Activated naive CD4-positive, alpha-beta T cell treated with anti-CD3 and anti-CD28 coated beads for 36 hours (primary cell): ENCODE measurements around the gene ARMC7. TPM values are rescaled to one million over a fixed set of nuclear protein-coding genes. Genes with fewer than 3 reads are reported as not detected.

Experiments used
- CTCF ChIA-PET: fragments of 350-600 bp; sonication (Branson Sonifier 250); formaldehyde crosslinking; loops from one replicate; lab custom pipeline; 2021; ENCODE audit warnings: antibody characterized with exemption; lab: Charles Lee
- DNase-seq: peaks from one replicate; pipeline ENCODE4 v3.0.0-alpha.2; 2020
- H3K27ac Mint-ChIP-seq: one replicate; pipeline ENCODE4 v1.8.0; 2021; ENCODE audit warnings: mild to moderate bottlenecking, mixed read lengths
- H3K27me3 Mint-ChIP-seq: one replicate; pipeline ENCODE4 v1.8.0; 2021; ENCODE audit warnings: low read depth, mixed read lengths
- H3K36me3 Mint-ChIP-seq: one replicate; pipeline ENCODE4 v1.8.0; 2021; ENCODE audit warnings: low read depth, mixed read lengths
- H3K4me1 Mint-ChIP-seq: one replicate; pipeline ENCODE4 v1.8.0; 2021; ENCODE audit warnings: low read depth, mixed read lengths
- H3K4me3 Mint-ChIP-seq: one replicate; pipeline ENCODE4 v1.8.0; 2021; ENCODE audit warnings: mild to moderate bottlenecking, moderate library complexity, mixed read lengths
- H3K9me3 Mint-ChIP-seq: one replicate; pipeline ENCODE4 v1.8.0; 2021; ENCODE audit warnings: mixed read lengths
- intact Hi-C: fragments of 100-400 bp; cut with micrococcal nuclease; formaldehyde crosslinking; loops from one replicate; pipeline ENCODE4 v1.15.1; 2023
- total RNA-seq, 2 experiments: library from RNA; stranded (reverse); gene quantifications; one replicate each; pipeline ENCODE4 v1.2.3, GENCODE V29; 2021

The ARMC7 gene
- total RNA-seq, 2 experiments from 2014 or later: 3.8 to 4.9 TPM

DNA sequence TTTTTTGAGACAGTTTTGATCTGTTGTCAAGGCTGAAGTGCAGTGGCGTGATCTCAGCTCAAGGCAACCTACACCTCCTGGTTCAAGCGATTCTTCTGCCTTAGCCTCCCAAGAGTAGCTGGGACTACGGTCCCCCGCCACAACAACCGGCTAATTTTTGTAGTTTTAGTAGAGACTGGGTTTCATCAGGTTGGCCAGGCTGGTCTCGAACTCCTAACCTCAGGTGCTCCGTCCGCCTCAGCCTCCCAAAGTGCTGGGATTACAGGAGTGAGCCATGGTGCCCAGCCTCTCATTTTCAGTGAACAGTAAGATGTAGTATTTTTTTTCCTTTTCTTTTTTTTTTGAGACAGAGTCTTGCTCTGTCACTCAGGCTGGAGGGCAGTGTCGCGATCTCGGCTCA is 65.2 kb downstream of the ARMC7 start:
- H3K4me1 Mint-ChIP-seq: peaks cover 38% of the 10 kb centered on the region
- H3K27me3 Mint-ChIP-seq: no peaks in the 10 kb centered on the region
- H3K36me3 Mint-ChIP-seq: peaks cover 42% of the 10 kb centered on the region
- DNase-seq: no peak
- no peaks in the 10 kb centered on the region for H3K9me3 Mint-ChIP-seq
- CTCF ChIA-PET: interaction anchor here (1.8 to 9.4 kb wide), 4 partner anchors 12 to 213 kb away, joined by 4 to 94 read pairs (median 33); no protein-coding TSS in a partner anchor
- no peak overlapping the region for H3K4me3 Mint-ChIP-seq
- intact Hi-C loops: no loop called here
- peak overlapping the region; percentile 46 for H3K27ac Mint-ChIP-seq

DNA sequence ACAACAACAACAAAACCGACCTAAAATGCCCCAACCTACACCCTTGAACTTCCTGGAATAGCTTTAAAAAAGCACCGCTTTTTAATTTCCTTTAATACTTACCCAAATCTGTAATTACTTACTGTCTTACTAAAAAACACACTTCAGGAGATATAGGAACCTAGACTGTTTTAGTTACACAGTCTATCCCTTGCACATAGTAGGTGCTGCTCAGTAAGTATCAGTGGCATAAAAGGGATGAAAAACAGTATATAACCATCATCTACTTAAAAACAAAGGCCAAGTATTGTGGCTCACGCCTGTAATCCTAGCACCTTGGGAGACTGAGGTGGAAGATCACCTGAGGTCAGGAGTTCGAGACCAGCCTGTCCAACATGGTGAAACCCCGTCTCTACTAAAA is 66.9 kb downstream of the ARMC7 start:
- CTCF ChIA-PET: interaction anchor here (1.4 to 1.7 kb wide), 2 partner anchors 25 to 63 kb away, joined by 4 to 11 read pairs; no protein-coding TSS in a partner anchor
- Mint-ChIP-seq H3K9me3 (no peaks in the 10 kb centered on the region), H3K27ac (no peak overlapping the region), H3K36me3 (peaks cover 51% of the 10 kb centered on the region), H3K27me3 (no peaks in the 10 kb centered on the region), H3K4me1 (peaks cover 48% of the 10 kb centered on the region), H3K4me3 (no peak overlapping the region)
- intact Hi-C loops: no loop called here
- DNase-seq: no peak

DNA sequence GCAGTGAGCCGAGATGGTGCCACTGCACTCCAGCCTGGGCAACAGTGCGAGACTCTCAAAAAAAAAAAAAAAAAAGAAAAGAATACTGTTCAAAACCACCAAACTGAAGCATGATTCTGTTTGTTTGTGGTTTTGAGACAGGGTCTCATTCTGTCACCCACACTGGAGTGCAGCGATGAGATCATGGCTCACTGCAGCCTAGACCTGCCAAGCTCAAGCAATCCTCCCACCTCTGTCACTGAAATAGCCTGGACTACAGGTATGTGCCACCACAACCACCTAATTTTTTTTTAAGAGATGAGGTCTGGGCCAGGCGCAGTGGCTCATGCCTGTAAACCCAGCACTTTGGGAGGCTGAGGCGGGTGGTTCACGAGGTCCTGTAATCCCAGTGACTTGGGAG is 68.7 kb downstream of the ARMC7 start:
- CTCF ChIA-PET: interaction anchor here (0.6 to 1.6 kb wide), 2 partner anchors 23 to 65 kb away, joined by 4 to 8 read pairs; no protein-coding TSS in a partner anchor
- intact Hi-C loops: no loop called here

More for the DNA sequence above, 68.7 kb downstream of the ARMC7 start:
- Mint-ChIP-seq H3K9me3 (no peaks in the 10 kb centered on the region), H3K4me3 (no peak overlapping the region), H3K27me3 (no peaks in the 10 kb centered on the region), H3K4me1 (peaks cover 41% of the 10 kb centered on the region), H3K27ac (no peak overlapping the region), H3K36me3 (peaks cover 46% of the 10 kb centered on the region)
- DNase-seq: no peak

Other genes with a start within 250 kb of the ARMC7 start
- gene FDXR, start 237.0 kb upstream of the ARMC7 start, total RNA-seq: 10 to 100 TPM; 61.8 to 67.6 TPM
- gene FADS6, start 216.3 kb upstream of the ARMC7 start, total RNA-seq: not detected
- gene USH1G, start 186.7 kb upstream of the ARMC7 start, total RNA-seq: not detected
- gene OTOP2, start 185.7 kb upstream of the ARMC7 start, total RNA-seq: not detected
- gene OTOP3, start 174.1 kb upstream of the ARMC7 start, total RNA-seq: not detected
- 1 to 10 TPM in 1 of 2 experiments, under 1 TPM in 1; 0.91 to 1.6 TPM for gene HID1, start 137.2 kb upstream of the ARMC7 start, total RNA-seq
- gene CDR2L, start 122.3 kb upstream of the ARMC7 start, total RNA-seq: under 1 TPM; 0.49 to 0.93 TPM
- gene MRPL58, start 97.3 kb upstream of the ARMC7 start, total RNA-seq: 10 to 100 TPM; 60.6 to 64.5 TPM
- 100 to 1,000 TPM; 227 to 249 TPM for gene ATP5PD, start 63.0 kb upstream of the ARMC7 start, total RNA-seq
- gene KCTD2, start 62.7 kb upstream of the ARMC7 start, total RNA-seq: 10 to 100 TPM; 18.7 to 20.8 TPM
- 1 to 10 TPM; 2.5 to 3.1 TPM for gene SLC16A5, start 22.0 kb upstream of the ARMC7 start, total RNA-seq
- 10 to 100 TPM; 49.7 to 55.2 TPM for gene NT5C, start 21.8 kb downstream of the ARMC7 start, total RNA-seq
- 100 to 1,000 TPM; 242 to 258 TPM for gene JPT1, start 44.5 kb downstream of the ARMC7 start, total RNA-seq
- gene SUMO2, start 73.0 kb downstream of the ARMC7 start, total RNA-seq: 100 to 1,000 TPM; 633 to 688 TPM
- 100 to 1,000 TPM; 112 to 116 TPM for gene NUP85, start 95.7 kb downstream of the ARMC7 start, total RNA-seq
- gene GGA3, start 151.6 kb downstream of the ARMC7 start, total RNA-seq: 10 to 100 TPM; 65.7 to 66.1 TPM
- gene MRPS7, start 151.9 kb downstream of the ARMC7 start, total RNA-seq: 10 to 100 TPM; 73.3 to 78.3 TPM
- gene MIF4GD, start 161.3 kb downstream of the ARMC7 start, total RNA-seq: 10 to 100 TPM; 43.4 to 45.3 TPM
- gene SLC25A19, start 179.5 kb downstream of the ARMC7 start, total RNA-seq: 10 to 100 TPM; 47.5 to 48.4 TPM